ENCODE measurements around the gene ETS1.

- TF ChIP-seq POLR2A (IDR thresholded peaks at IDR 0.05; ENCODE audit: extremely low read depth, insufficient read length) (no peak), MYC (IDR thresholded peaks at IDR 0.05; ENCODE audit: low read depth, low read length) (peak; percentile 14; the same call in 1 of the 2 replicates)
- TF ChIP-seq, protein P1, sequence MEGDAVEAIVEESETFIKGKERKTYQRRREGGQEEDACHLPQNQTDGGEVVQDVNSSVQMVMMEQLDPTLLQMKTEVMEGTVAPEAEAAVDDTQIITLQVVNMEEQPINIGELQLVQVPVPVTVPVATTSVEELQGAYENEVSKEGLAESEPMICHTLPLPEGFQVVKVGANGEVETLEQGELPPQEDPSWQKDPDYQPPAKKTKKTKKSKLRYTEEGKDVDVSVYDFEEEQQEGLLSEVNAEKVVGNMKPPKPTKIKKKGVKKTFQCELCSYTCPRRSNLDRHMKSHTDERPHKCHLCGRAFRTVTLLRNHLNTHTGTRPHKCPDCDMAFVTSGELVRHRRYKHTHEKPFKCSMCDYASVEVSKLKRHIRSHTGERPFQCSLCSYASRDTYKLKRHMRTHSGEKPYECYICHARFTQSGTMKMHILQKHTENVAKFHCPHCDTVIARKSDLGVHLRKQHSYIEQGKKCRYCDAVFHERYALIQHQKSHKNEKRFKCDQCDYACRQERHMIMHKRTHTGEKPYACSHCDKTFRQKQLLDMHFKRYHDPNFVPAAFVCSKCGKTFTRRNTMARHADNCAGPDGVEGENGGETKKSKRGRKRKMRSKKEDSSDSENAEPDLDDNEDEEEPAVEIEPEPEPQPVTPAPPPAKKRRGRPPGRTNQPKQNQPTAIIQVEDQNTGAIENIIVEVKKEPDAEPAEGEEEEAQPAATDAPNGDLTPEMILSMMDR (IDR thresholded peaks at IDR 0.05; ENCODE audit: low read depth, low read length): no peak
These were observed 116.2 kb downstream of the ETS1 start for GRCh38 chr11:128471138-128471661.
